ENCODE measurements around the gene C1orf94. TPM values are rescaled to one million over a fixed set of nuclear protein-coding genes. Genes with fewer than 3 reads are reported as not detected.

The C1orf94 gene
- total RNA-seq, 1 donor: not detected

DNA sequence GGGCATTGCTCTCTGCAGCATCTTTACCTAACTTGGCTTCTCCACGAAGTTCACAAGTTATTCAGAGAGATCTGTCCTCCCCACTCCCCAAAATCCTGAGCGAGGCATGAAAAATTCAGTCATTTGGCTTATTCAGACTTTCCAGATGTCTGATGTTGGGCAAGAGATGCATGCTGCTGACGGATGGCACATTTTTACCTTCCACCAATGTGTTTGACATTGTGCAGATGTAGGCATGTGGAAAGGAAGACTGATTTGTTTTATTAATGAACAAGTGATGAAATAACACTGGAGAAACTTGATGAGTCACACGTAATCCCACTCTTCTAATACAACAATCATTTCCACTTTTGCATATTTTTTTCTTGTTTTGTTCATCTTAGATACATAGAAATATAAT, 86.7 kb downstream of the C1orf94 start:
- no peak for DNase-seq (ENCODE audit: low read depth)
- H3K4me3 ChIP-seq (ENCODE audit: low read depth, low read length): no peak overlapping the region

DNA sequence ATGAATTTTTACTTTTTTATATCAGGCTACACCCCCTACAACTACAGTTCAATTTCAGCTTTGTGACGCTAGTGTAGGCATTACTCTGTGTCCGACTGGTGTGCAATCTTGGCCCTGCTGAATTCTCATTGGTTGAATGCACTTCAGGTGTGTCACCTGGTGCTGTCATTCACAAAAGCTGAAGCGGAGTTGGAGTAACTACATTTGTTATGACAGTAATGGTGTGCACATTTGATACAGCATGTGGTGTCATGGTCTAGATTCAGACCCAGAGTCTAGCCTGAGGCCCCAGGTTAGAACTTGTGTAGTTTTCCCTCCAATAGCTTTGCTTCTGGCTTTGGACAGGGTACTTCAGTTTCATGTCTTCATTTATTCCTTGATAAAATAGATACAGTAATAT, 88.7 kb downstream of the C1orf94 start:
- H3K4me3 ChIP-seq (ENCODE audit: low read depth, low read length): no peak overlapping the region
- TF ChIP-seq CTCF (IDR thresholded peaks at IDR 0.05; ENCODE audit: insufficient read depth, low read depth, low read length): no peak
- no peak for DNase-seq (ENCODE audit: low read depth)

More for the DNA sequence above, 86.7 kb downstream of the C1orf94 start:
- TF ChIP-seq CTCF (IDR thresholded peaks at IDR 0.05; ENCODE audit: insufficient read depth, low read depth, low read length): no peak

- TF ChIP-seq CTCF (IDR thresholded peaks at IDR 0.05; ENCODE audit: insufficient read depth, low read depth, low read length): no peak
- H3K4me3 ChIP-seq (ENCODE audit: low read depth, low read length): no peak overlapping the region
- DNase-seq (ENCODE audit: low read depth): no peak
Observed at GRCh38 chr1:34266127-34266951, 89.6 kb downstream of the C1orf94 start.

DNA sequence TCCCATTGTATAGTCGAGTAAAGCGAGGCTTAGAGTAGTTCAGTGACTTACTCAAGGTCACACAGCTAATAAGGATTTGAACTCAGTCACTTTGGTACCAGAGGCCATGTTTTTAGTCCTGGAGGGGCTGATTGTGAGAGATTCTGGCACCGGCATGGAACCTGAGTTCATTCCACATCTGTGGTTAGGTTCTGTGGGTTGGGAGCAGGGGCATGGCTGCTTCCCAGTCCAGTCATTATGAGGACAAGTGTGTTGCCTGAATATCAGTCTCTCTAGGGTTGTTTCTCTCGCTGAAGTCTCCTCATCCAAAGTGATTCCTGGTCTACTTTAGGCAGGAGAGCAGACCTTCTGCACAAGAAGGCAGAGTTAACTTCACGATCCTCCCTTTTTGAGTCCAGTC, 90.6 kb downstream of the C1orf94 start:
- no peak for TF ChIP-seq CTCF (IDR thresholded peaks at IDR 0.05; ENCODE audit: insufficient read depth, low read depth, low read length)
- H3K4me3 ChIP-seq (ENCODE audit: low read depth, low read length): no peak overlapping the region
- DNase-seq (ENCODE audit: low read depth): no peak

DNA sequence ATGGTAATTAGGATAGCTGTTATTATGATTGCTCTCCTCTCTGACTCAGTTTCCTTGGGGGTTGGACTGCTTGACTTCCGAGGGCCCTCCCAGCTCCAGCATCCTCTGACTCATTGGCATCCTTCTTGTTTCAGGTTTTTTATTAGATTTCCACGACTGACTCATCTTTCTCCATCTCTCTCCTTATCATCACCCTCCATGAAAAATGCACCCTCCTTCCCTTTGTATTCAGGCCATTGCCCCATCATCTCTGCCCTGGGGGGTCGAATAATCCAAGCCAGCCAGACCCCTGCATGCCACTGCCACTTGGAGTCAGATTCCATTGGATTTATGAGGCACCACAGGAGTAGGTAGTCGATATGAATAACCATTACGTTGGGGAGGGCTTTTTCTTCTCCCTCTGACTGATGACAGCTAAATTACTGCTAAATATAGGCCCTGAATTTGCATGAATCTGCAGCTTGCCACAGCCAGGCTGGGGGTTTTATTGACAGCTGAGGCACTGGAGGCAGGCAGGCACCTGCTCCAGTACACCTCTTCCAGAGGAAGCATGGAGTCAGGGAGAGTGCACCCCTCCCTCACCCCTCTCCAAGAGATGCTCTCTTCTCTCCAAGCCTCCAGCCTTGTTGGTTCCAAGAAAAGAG, 91.7 kb downstream of the C1orf94 start:
- TF ChIP-seq CTCF (IDR thresholded peaks at IDR 0.05; ENCODE audit: insufficient read depth, low read depth, low read length): no peak
- H3K4me3 ChIP-seq (ENCODE audit: low read depth, low read length): no peak overlapping the region
- DNase-seq (ENCODE audit: low read depth): no peak

Other genes with a start within 250 kb of the C1orf94 start
- 1.3 and 3.0 TPM in 2 replicates for gene CSMD2, start 11.7 kb upstream of the C1orf94 start, total RNA-seq